ENCODE data around the gene TMPRSS12.
"Not testable (repeated sequence)": the region's sequence is repeated elsewhere in the genome, so short reads cannot be mapped to it uniquely, and the experiment has no call there.

GRCh38 chr12:50855218-50855617 is 12.5 kb downstream of the TMPRSS12 start:
- TF ChIP-seq PKNOX1 (IDR thresholded peaks at IDR 0.05); FOXA1 (IDR thresholded peaks at IDR 0.05); SP1 (IDR thresholded peaks at IDR 0.05); FOXM1 (IDR thresholded peaks at IDR 0.05; ENCODE audit: borderline replicate concordance); CTBP1 (IDR thresholded peaks at IDR 0.05; ENCODE audit: borderline replicate concordance); ZNF384 (IDR thresholded peaks at IDR 0.05); TARDBP (IDR thresholded peaks at IDR 0.05); SUZ12 (IDR thresholded peaks at IDR 0.05); HDGF (IDR thresholded peaks at IDR 0.05; ENCODE audit: borderline replicate concordance): not testable (repeated sequence)

All from HEK293T (cell line).